ENCODE measurements around the gene NKX1-1.

The NKX1-1 gene

DNA sequence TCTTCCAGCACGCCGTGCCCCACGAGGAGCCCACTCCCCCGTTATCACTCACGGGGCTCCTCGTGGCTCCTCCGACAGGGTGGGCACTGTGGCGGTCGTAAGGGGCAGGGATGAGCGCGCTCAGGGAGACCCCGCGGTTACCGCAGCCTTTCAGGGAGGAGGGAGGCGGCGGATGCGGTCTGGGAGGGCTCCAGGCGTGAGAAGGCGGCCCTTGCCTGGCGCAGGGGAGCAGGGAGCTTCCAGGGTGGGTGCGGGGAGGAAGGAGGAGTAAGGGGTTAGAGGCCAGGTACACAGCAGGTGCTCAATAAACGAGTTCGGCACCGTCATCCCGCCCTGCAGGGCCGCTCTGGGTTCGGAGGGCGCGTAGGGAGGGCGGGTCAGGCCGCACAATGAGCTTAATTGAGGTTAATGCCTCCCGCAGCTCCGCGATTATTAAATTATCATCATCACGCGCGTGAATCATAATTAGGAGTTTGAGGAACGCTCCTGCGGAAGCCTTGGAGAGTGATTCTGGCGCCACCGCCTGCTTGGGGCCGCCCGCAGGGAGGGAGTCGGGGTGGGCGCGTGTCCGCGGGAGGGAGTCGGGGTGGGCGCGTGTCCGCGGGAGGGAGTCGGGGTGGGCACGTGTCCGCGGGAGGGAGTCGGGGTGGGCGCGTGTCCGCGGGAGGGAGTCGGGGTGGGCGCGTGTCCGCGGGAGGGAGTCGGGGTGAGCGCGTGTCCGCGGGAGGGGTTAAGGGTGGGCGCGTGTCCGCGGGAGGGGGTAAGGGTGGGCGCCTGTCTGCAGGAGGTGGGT, 7.6 kb upstream of the NKX1-1 start:
- peak in 1 of 2 experiments; percentile 7 for DNase-seq (ENCODE audit: low read depth in 1 of 2, low spot score in 1 of 2)
- no peak for TF ChIP-seq JUND (IDR thresholded peaks at IDR 0.05; ENCODE audit: low read depth)
- in situ Hi-C loops (cut with HindIII; ENCODE audit: low pct_unique_long_range_greater_than_20kb, low sequenced_read_pairs): no loop called here

DNA sequence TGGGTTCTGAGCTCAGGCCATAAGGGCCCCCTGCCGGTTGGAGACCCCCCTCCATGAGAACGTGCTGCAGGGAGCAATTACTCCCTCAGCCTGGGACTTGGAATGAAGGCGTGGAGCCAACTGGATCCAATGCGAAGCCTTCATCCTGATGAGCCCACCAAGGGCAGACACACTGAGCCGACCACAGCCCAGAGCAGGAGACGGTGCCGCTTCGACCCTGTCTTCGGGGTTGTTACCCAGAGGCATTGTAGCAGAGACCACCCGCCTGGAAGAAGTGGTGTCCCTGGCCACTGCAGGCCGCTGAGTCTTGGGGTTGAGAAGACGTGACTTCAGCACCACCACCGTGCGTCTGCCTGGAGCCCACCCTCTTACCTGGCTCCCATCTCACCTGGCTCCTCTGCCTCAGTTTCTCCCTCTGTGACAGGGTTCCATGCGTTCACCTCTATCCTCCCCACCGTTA, 7.0 kb upstream of the NKX1-1 start:
- DNase-seq (ENCODE audit: low read depth in 1 of 2, low spot score in 1 of 2): peak in 1 of 2 experiments; percentile 13
- no peak for TF ChIP-seq JUND (IDR thresholded peaks at IDR 0.05; ENCODE audit: low read depth)
- in situ Hi-C loops (cut with HindIII; ENCODE audit: low pct_unique_long_range_greater_than_20kb, low sequenced_read_pairs): no loop called here

- DNase-seq (ENCODE audit: low read depth in 1 of 2, low spot score in 1 of 2): no peak
- in situ Hi-C loops (cut with HindIII; ENCODE audit: low pct_unique_long_range_greater_than_20kb, low sequenced_read_pairs): no loop called here
- no peak for TF ChIP-seq JUND (IDR thresholded peaks at IDR 0.05; ENCODE audit: low read depth)
These were observed 6.3 kb upstream of the NKX1-1 start for GRCh38 chr4:1412376-1413203.

GRCh38 chr4:1411436-1412375, 5.5 kb upstream of the NKX1-1 start:
- in situ Hi-C loops (cut with HindIII; ENCODE audit: low pct_unique_long_range_greater_than_20kb, low sequenced_read_pairs): no loop called here
- no peak for TF ChIP-seq JUND (IDR thresholded peaks at IDR 0.05; ENCODE audit: low read depth)
- DNase-seq (ENCODE audit: low read depth in 1 of 2, low spot score in 1 of 2): peak in 1 of 2 experiments; percentile 27

- no peak for TF ChIP-seq JUND (IDR thresholded peaks at IDR 0.05; ENCODE audit: low read depth)
- peak; percentile 78 to 96 for DNase-seq (ENCODE audit: low read depth in 1 of 2, low spot score in 1 of 2)
- in situ Hi-C loops (cut with HindIII; ENCODE audit: low pct_unique_long_range_greater_than_20kb, low sequenced_read_pairs): no loop called here
These were observed 4.5 kb upstream of the NKX1-1 start for GRCh38 chr4:1410491-1411325.

GRCh38 chr4:1409491-1410425, 3.5 kb upstream of the NKX1-1 start:
- TF ChIP-seq JUND (IDR thresholded peaks at IDR 0.05; ENCODE audit: low read depth): no peak
- DNase-seq (ENCODE audit: low read depth in 1 of 2, low spot score in 1 of 2): no peak
- in situ Hi-C loops (cut with HindIII; ENCODE audit: low pct_unique_long_range_greater_than_20kb, low sequenced_read_pairs): no loop called here

GRCh38 chr4:1409079-1409478, 2.8 kb upstream of the NKX1-1 start:
- in situ Hi-C loops (cut with HindIII; ENCODE audit: low pct_unique_long_range_greater_than_20kb, low sequenced_read_pairs): no loop called here
- no peak for DNase-seq (ENCODE audit: low read depth in 1 of 2, low spot score in 1 of 2)
- no peak for TF ChIP-seq JUND (IDR thresholded peaks at IDR 0.05; ENCODE audit: low read depth)

GRCh38 chr4:1408418-1408817, 2.2 kb upstream of the NKX1-1 start:
- DNase-seq (ENCODE audit: low read depth in 1 of 2, low spot score in 1 of 2): no peak
- in situ Hi-C loops (cut with HindIII; ENCODE audit: low pct_unique_long_range_greater_than_20kb, low sequenced_read_pairs): no loop called here
- no peak for TF ChIP-seq JUND (IDR thresholded peaks at IDR 0.05; ENCODE audit: low read depth)

GRCh38 chr4:1407657-1408333, 1.6 kb upstream of the NKX1-1 start:
- DNase-seq (ENCODE audit: low read depth in 1 of 2, low spot score in 1 of 2): no peak
- no peak for TF ChIP-seq JUND (IDR thresholded peaks at IDR 0.05; ENCODE audit: low read depth)
- in situ Hi-C loops (cut with HindIII; ENCODE audit: low pct_unique_long_range_greater_than_20kb, low sequenced_read_pairs): no loop called here

DNA sequence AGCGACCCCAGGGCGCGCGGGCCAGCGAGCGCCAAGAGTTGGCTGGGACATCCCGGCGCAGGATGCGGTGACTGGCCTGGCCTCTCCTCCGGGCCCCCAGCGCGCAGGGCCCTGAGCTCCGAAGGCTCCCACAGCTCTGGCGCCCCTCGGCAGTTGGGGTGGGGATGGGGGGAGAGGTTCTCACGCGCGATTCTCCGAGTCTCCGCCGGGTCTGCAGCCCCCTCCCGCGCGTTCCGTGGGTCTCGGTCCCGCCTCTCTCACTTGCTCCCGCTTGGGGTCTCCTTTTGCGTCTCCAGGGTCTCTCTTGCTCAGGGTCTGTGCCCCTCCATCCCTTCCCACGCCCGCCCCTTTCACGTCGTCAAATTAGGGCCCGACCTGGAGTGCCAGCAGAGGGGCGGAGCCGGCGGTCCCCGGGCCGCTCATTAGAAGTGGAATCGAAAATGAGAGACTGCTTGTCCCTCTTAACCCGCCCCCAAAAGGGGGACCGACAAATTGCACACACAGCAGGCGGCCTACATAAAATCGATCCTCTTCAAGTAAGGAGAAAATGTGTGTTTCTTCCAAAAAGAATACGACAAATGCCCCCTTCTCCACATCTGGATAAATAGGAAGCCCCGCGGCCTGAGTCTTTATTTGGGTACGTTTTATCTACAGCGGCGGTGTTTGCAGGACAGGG, 877 bp upstream of the NKX1-1 start:
- no peak for DNase-seq (ENCODE audit: low read depth in 1 of 2, low spot score in 1 of 2)
- no peak for TF ChIP-seq JUND (IDR thresholded peaks at IDR 0.05; ENCODE audit: low read depth)
- in situ Hi-C loops (cut with HindIII; ENCODE audit: low pct_unique_long_range_greater_than_20kb, low sequenced_read_pairs): no loop called here
